Caco-2 (cell line): ENCODE data around the gene UNC5A. TPM values are rescaled to one million over a fixed set of nuclear protein-coding genes. Genes with fewer than 3 reads are reported as not detected.

Experiments used
- BruUV-seq: library from RNA; stranded (reverse); fragments of 400-500 nt; replicated peaks from 2 replicates; lab custom pipeline; 2021; lab: Mats Ljungman, UMichigan
- CTCF ChIA-PET: fragments of 300-600 bp; sonication (Branson Sonifier 250); formaldehyde crosslinking; loops from one replicate; lab custom pipeline; 2022; ENCODE audit warnings: antibody characterized with exemption; lab: Charles Lee
- POLR2A ChIA-PET: fragments of 300-600 bp; sonication (Branson Sonifier 250); formaldehyde crosslinking; loops from one replicate; lab custom pipeline; 2022; ENCODE audit warnings: antibody characterized with exemption; lab: Charles Lee
- DNase-seq, 2 experiments: peaks; one replicate each; pipeline versions ENCODE4 v3.0.0 to v3.0.0-alpha.2; 2020 to 2022
- H3K27me3 ChIP-seq: replicated peaks from 2 replicates; pipeline ENCODE4 v1.6.0; 2011; ENCODE audit warnings: low read length; ENCODE audit not compliant: control insufficient read depth, insufficient read depth
- H3K36me3 ChIP-seq: 2 replicates; pipeline ENCODE4 v1.5.1; 2011; ENCODE audit warnings: low read length; ENCODE audit not compliant: control insufficient read depth, insufficient read depth
- H3K4me1 ChIP-seq: fragments of 250-450 bp; sonication (Bioruptor Pico); 2 replicates; pipeline ENCODE4 v1.5.1; 2020; ENCODE audit warnings: mild to moderate bottlenecking
- H3K4me3 ChIP-seq: 2 replicates; pipeline ENCODE4 v1.5.1; 2011; ENCODE audit warnings: low read depth, mild to moderate bottlenecking, control low read depth, low read length
- H3K9me3 ChIP-seq: fragments of 250-450 bp; sonication (Bioruptor Pico); 2 replicates; pipeline ENCODE4 v1.5.1; 2020; ENCODE audit warnings: mild to moderate bottlenecking, moderate library complexity
- H3K27ac Mint-ChIP-seq: one replicate; pipeline ENCODE4 v1.8.0; 2022; ENCODE audit warnings: mixed read lengths; ENCODE audit not compliant: unreplicated experiment
- H3K27me3 Mint-ChIP-seq: one replicate; pipeline ENCODE4 v1.8.0; 2022; ENCODE audit warnings: mixed read lengths; ENCODE audit not compliant: insufficient read depth, unreplicated experiment
- H3K36me3 Mint-ChIP-seq: one replicate; pipeline ENCODE4 v1.8.0; 2022; ENCODE audit warnings: mild to moderate bottlenecking, mixed read lengths; ENCODE audit not compliant: insufficient read depth, unreplicated experiment
- H3K4me1 Mint-ChIP-seq: one replicate; pipeline ENCODE4 v1.8.0; 2022; ENCODE audit warnings: low read depth, mixed read lengths; ENCODE audit not compliant: unreplicated experiment
- H3K4me3 Mint-ChIP-seq: one replicate; pipeline ENCODE4 v1.8.0; 2022; ENCODE audit warnings: mild to moderate bottlenecking, moderate library complexity, mixed read lengths; ENCODE audit not compliant: unreplicated experiment
- H3K9me3 Mint-ChIP-seq: one replicate; pipeline ENCODE4 v1.8.0; 2022; ENCODE audit warnings: mixed read lengths; ENCODE audit not compliant: unreplicated experiment
- intact Hi-C: fragments of 100-400 bp; cut with micrococcal nuclease; formaldehyde crosslinking; loops from one replicate; pipeline ENCODE4 v1.10.0; 2022; ENCODE audit not compliant: unreplicated experiment
- total RNA-seq: library from RNA; stranded (reverse); gene quantifications from 2 replicates; pipeline ENCODE4 v1.2.3, GENCODE V29; 2022
- TF ChIP-seq, protein P1 (sequence below), 2 experiments: fragments of 200-600 bp in 1 of 2; IDR thresholded peaks; 1 replicate in 1 of 2; 2 replicates in 1 of 2; pipeline versions ENCODE4 v1.5.1 to v1.8.0; 2011 to 2022; ENCODE audit warnings: antibody characterized with exemption in 1 of 2, control low read depth in 1 of 2, inconsistent platforms in 1 of 2, low read depth in 1 of 2, low read length in 1 of 2, mild to moderate bottlenecking in 1 of 2, moderate library complexity in 1 of 2; ENCODE audit not compliant: insufficient read depth in 1 of 2, severe bottlenecking in 1 of 2, unreplicated experiment in 1 of 2

UNC5A gene
- total RNA-seq, 1 experiment from 2014 or later, result not detected

DNA sequence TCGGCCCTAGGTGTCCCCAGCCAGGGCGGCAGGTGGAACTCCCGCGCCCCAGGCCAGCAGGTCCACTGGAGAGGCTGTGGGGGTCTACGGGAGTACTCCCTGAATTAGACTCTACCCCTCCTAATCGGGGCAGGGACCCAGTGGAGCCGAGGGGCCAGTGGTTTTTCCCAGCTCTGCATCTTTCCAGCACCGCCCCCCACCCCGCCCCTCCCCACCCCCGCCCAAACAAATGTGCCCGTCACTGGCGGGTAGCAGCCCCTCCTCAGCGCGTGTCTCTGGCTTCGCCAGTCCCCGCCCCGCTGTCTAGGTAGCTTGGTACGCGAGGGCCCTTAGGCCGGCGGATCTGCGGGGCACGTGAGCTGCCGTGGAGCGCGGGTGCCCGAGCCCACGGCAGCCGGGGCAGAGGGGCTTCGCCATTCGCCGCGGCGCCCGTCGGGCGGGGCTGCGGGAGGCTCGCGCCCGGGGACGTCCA is 7.0 kb downstream of the UNC5A start:
- peaks cover 3% of the 10 kb centered on the region for H3K27me3 ChIP-seq
- Mint-ChIP-seq H3K4me1 (peaks cover 8% of the 10 kb centered on the region), H3K4me3 (peak overlapping the region; percentile 66)

DNA sequence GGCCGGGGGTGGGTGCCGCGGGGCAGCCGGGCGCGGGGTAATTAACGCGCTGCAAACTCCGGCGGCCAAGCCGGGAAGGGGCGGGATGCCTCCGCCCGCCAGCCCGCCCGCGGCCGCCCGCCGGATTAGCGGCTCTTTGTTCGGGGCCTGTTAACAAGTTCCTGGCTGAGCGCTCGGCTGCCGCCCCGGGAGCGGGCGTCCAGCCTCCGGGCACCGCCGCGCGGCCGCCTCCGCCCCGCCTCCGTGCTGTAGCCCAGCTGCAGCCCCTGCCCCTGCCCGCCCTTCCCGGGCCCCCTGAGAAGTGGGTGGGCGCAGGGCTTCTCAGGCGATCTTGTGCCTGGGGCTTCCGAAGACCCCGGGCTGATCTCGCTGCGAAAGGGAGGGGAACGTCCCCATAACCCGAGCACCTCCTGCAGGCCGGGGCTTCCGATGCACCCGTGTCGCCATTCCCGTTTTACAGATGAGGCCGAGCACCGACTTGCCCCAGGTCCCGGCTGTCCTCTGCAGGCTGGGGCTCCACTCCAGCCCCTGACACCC is 7.5 kb downstream of the UNC5A start:
- Histone ChIP-seq H3K4me3 (peak overlapping the region; percentile 38), H3K9me3 (no peaks in the 10 kb centered on the region), H3K27me3 (no peaks in the 10 kb centered on the region; the same call in 1 of the 2 replicates), H3K4me1 (peaks cover 12% of the 10 kb centered on the region; the same call in 1 of the 2 replicates), H3K36me3 (no peaks in the 10 kb centered on the region)
- Mint-ChIP-seq H3K27me3 (peaks cover 14% of the 10 kb centered on the region), H3K4me3 (peak overlapping the region; percentile 66), H3K36me3 (no peaks in the 10 kb centered on the region), H3K4me1 (peaks cover 8% of the 10 kb centered on the region), H3K27ac (no peak overlapping the region), H3K9me3 (no peaks in the 10 kb centered on the region)
- POLR2A ChIA-PET, result no interaction called here
- peak in 1 of 2 experiments; percentile 58 for DNase-seq
- CTCF ChIA-PET, result interaction anchor here (0.7 kb wide), 1 partner anchor 78 kb away, joined by 3 read pairs; no protein-coding TSS in a partner anchor
- TF ChIP-seq, protein P1, sequence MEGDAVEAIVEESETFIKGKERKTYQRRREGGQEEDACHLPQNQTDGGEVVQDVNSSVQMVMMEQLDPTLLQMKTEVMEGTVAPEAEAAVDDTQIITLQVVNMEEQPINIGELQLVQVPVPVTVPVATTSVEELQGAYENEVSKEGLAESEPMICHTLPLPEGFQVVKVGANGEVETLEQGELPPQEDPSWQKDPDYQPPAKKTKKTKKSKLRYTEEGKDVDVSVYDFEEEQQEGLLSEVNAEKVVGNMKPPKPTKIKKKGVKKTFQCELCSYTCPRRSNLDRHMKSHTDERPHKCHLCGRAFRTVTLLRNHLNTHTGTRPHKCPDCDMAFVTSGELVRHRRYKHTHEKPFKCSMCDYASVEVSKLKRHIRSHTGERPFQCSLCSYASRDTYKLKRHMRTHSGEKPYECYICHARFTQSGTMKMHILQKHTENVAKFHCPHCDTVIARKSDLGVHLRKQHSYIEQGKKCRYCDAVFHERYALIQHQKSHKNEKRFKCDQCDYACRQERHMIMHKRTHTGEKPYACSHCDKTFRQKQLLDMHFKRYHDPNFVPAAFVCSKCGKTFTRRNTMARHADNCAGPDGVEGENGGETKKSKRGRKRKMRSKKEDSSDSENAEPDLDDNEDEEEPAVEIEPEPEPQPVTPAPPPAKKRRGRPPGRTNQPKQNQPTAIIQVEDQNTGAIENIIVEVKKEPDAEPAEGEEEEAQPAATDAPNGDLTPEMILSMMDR (IDR thresholded peaks at IDR 0.05; ENCODE audit: insufficient read depth in 1 of 2, low read depth in 1 of 2, low read length in 1 of 2, severe bottlenecking in 1 of 2, unreplicated experiment in 1 of 2), result peak; percentile 40 to 44
- intact Hi-C loops, result no loop called here
- BruUV-seq, result no TSS peak

More for the DNA sequence above, 7.0 kb downstream of the UNC5A start:
- Mint-ChIP-seq H3K36me3 (no peaks in the 10 kb centered on the region), H3K27ac (no peak overlapping the region), H3K9me3 (no peaks in the 10 kb centered on the region), H3K27me3 (peaks cover 14% of the 10 kb centered on the region)
- DNase-seq, result no peak
- no peaks in the 10 kb centered on the region for H3K36me3 ChIP-seq
- TF ChIP-seq, protein P1 (IDR thresholded peaks at IDR 0.05; ENCODE audit: insufficient read depth in 1 of 2, low read depth in 1 of 2, low read length in 1 of 2, severe bottlenecking in 1 of 2, unreplicated experiment in 1 of 2), result no peak
- H3K4me3 ChIP-seq, result peak overlapping the region; percentile 38
- H3K4me1 ChIP-seq, result peaks cover 8% of the 10 kb centered on the region; the same call in 1 of the 2 replicates
- ChIA-PET CTCF (interaction anchor here (0.6 to 0.9 kb wide), 2 partner anchors 78 to 131 kb away, joined by 5 to 7 read pairs; no protein-coding TSS in a partner anchor), POLR2A (interaction anchor here (0.6 kb wide), 1 partner anchor 23 kb away, joined by 8 read pairs; no protein-coding TSS in a partner anchor)
- H3K9me3 ChIP-seq, result no peaks in the 10 kb centered on the region
- no TSS peak for BruUV-seq
- intact Hi-C loops, result no loop called here

DNA sequence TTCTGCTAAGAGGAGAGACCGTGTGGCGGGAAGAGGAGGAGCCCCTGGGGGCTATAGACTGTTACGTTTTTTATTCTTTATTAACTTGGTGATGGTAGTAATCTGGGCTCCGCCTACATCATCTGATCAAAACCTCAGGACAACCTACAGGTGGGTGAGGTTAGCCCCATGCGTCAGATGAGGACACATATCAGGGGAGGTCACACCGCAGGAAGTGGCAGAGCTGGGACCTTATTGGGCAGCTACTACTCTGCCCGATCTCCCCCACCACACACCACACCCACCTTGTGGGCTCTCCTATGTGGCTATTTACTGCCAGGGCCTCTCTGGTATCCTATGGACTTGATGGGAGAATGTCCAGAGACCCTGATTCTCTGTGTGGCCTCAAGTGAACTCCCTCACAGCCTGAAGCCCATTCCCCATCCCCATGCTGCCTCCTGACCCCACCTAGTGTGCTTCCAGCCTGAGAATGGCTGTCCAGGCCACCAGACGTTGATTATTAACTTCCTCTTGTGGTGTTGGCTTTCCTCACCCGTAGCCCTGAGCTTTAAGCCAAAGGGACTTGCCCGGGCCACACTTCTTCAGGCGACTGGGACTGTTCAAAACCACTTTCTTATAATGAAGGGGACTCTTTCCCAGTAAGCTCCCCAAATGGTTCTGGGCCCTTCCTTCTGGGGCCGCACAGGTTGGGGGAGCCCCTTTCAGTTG is 8.2 kb downstream of the UNC5A start:
- Mint-ChIP-seq H3K27me3 (peaks cover 14% of the 10 kb centered on the region), H3K9me3 (no peaks in the 10 kb centered on the region), H3K4me3 (peak overlapping the region; percentile 66), H3K36me3 (no peaks in the 10 kb centered on the region), H3K27ac (no peak overlapping the region), H3K4me1 (peaks cover 14% of the 10 kb centered on the region)
- DNase-seq, result no peak
- H3K4me3 ChIP-seq, result peak overlapping the region; percentile 38
- BruUV-seq, result no TSS peak
- no peaks in the 10 kb centered on the region; the same call in 1 of the 2 replicates for H3K27me3 ChIP-seq
- intact Hi-C loops, result no loop called here
- TF ChIP-seq, protein P1 (IDR thresholded peaks at IDR 0.05; ENCODE audit: insufficient read depth in 1 of 2, low read depth in 1 of 2, low read length in 1 of 2, severe bottlenecking in 1 of 2, unreplicated experiment in 1 of 2), result no peak
- H3K4me1 ChIP-seq, result peaks cover 16% of the 10 kb centered on the region; the same call in 1 of the 2 replicates
- CTCF ChIA-PET, result interaction anchor here (0.7 to 1.0 kb wide), 2 partner anchors 77 to 158 kb away, joined by 3 to 6 read pairs; no protein-coding TSS in a partner anchor
- POLR2A ChIA-PET, result no interaction called here
- H3K9me3 ChIP-seq, result no peaks in the 10 kb centered on the region
- no peaks in the 10 kb centered on the region for H3K36me3 ChIP-seq
